ENCODE results near the gene VSIG8. TPM values are rescaled to one million over a fixed set of nuclear protein-coding genes. Genes with fewer than 3 reads are reported as not detected.
A peak's percentile ranks its signal among the peaks of the same experiment; 100 is the strongest.

The VSIG8 gene
- total RNA-seq, 1 donor from 2014 or later = not detected

- Histone ChIP-seq H3K27me3 (ENCODE audit: control insufficient read depth, insufficient read depth, low read length) (no peaks in the 10 kb centered on the region), H3K36me3 (ENCODE audit: control insufficient read depth, insufficient read depth, low read length) (no peaks in the 10 kb centered on the region), H3K4me3 (ENCODE audit: low read depth, low read length) (no peak overlapping the region)
- no peak for DNase-seq (ENCODE audit: low read depth)
- no peak for TF ChIP-seq CTCF (IDR thresholded peaks at IDR 0.05; ENCODE audit: insufficient read depth, low read length, poor library complexity, severe bottlenecking)
Measured at GRCh38 chr1:159873530-159874143, 11.2 kb upstream of the VSIG8 start.

GRCh38 chr1:159872891-159873290 is 10.4 kb upstream of the VSIG8 start:
- no peaks in the 10 kb centered on the region for H3K27me3 ChIP-seq (ENCODE audit: control insufficient read depth, insufficient read depth, low read length)
- no peaks in the 10 kb centered on the region for H3K36me3 ChIP-seq (ENCODE audit: control insufficient read depth, insufficient read depth, low read length)
- no peak overlapping the region for H3K4me3 ChIP-seq (ENCODE audit: low read depth, low read length)
- no peak for TF ChIP-seq CTCF (IDR thresholded peaks at IDR 0.05; ENCODE audit: insufficient read depth, low read length, poor library complexity, severe bottlenecking)
- no peak for DNase-seq (ENCODE audit: low read depth)

- Histone ChIP-seq H3K36me3 (ENCODE audit: control insufficient read depth, insufficient read depth, low read length) (no peaks in the 10 kb centered on the region), H3K4me3 (ENCODE audit: low read depth, low read length) (no peak overlapping the region), H3K27me3 (ENCODE audit: control insufficient read depth, insufficient read depth, low read length) (no peaks in the 10 kb centered on the region)
- no peak for TF ChIP-seq CTCF (IDR thresholded peaks at IDR 0.05; ENCODE audit: insufficient read depth, low read length, poor library complexity, severe bottlenecking)
- DNase-seq (ENCODE audit: low read depth) = no peak
Measured at GRCh38 chr1:159870704-159871103, 8.2 kb upstream of the VSIG8 start.

GRCh38 chr1:159869607-159870006 is 7.2 kb upstream of the VSIG8 start:
- no peaks in the 10 kb centered on the region for H3K36me3 ChIP-seq (ENCODE audit: control insufficient read depth, insufficient read depth, low read length)
- no peak overlapping the region for H3K4me3 ChIP-seq (ENCODE audit: low read depth, low read length)
- no peak for DNase-seq (ENCODE audit: low read depth)
- no peak for TF ChIP-seq CTCF (IDR thresholded peaks at IDR 0.05; ENCODE audit: insufficient read depth, low read length, poor library complexity, severe bottlenecking)
- H3K27me3 ChIP-seq (ENCODE audit: control insufficient read depth, insufficient read depth, low read length) = no peaks in the 10 kb centered on the region

- peak; percentile 74 for DNase-seq (ENCODE audit: low read depth)
- no peaks in the 10 kb centered on the region for H3K27me3 ChIP-seq (ENCODE audit: control insufficient read depth, insufficient read depth, low read length)
- TF ChIP-seq CTCF (IDR thresholded peaks at IDR 0.05; ENCODE audit: insufficient read depth, low read length, poor library complexity, severe bottlenecking) = no peak
- H3K4me3 ChIP-seq (ENCODE audit: low read depth, low read length) = no peak overlapping the region
- no peaks in the 10 kb centered on the region for H3K36me3 ChIP-seq (ENCODE audit: control insufficient read depth, insufficient read depth, low read length)
Measured at GRCh38 chr1:159869173-159869572, 6.7 kb upstream of the VSIG8 start.

GRCh38 chr1:159868766-159869165 is 6.3 kb upstream of the VSIG8 start:
- H3K36me3 ChIP-seq (ENCODE audit: control insufficient read depth, insufficient read depth, low read length) = no peaks in the 10 kb centered on the region
- no peaks in the 10 kb centered on the region for H3K27me3 ChIP-seq (ENCODE audit: control insufficient read depth, insufficient read depth, low read length)
- DNase-seq (ENCODE audit: low read depth) = no peak
- TF ChIP-seq CTCF (IDR thresholded peaks at IDR 0.05; ENCODE audit: insufficient read depth, low read length, poor library complexity, severe bottlenecking) = no peak
- H3K4me3 ChIP-seq (ENCODE audit: low read depth, low read length) = no peak overlapping the region
